ENCODE measurements around the gene RELB.

Gene RELB

DNA sequence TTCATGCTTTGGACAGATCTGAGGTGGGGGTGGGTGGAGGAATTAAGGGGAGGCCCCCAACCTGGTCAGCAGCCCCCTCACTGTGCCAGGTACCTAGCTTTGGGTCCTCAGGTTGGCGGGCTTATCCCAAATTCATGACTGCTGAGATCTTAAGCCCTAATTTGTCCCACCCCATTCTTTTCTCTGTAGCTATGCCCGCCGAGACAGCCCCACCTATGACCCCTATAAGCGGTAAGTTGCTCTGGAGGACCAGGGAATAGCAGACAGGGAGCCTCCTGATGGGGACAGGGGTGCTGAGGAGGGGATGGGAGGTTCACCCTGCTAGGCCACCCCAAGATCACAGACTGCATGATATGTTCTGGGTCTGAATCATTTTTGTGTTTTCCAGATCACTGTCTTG, 60.7 kb downstream of the RELB start:
- DNase-seq: no peak

DNA sequence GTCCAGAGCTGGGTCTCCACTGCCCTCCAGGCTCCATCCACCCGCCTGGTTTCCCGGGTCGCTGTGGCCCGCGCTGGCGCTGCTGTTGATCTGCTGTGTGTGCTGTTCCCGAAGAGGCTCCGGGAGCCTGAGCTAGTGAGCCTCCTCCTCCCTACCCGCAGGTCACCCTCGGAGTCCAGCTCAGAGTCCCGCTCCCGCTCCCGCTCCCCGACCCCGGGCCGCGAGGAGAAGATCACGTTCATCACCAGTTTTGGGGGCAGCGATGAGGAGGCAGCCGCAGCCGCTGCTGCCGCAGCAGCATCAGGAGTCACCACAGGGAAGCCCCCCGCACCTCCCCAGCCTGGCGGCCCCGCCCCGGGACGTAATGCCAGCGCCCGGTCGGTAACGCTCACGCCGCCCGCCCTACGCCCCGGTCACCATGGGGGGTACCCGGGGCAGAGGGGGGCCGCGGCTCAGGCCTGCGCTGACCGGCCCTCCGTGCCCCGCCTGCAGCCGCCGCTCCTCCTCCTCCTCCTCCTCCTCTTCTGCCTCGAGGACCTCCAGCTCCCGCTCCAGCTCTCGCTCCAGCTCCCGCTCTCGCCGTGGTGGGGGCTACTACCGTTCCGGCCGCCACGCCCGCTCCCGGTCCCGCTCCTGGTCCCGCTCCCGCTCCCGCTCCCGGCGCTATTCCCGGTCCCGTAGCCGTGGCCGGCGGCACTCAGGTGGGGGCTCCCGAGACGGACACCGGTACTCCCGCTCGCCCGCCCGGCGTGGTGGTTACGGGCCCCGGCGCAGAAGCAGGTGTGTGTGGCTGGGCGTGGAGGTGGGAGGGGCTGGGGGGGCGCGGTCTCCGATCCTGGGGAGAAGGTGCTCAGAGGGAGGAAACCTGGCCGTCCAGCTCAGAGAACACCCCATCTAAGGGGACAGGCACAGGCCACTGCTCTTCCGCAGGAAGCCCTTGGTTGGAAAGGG, 62.9 kb downstream of the RELB start:
- DNase-seq: no peak

DNA sequence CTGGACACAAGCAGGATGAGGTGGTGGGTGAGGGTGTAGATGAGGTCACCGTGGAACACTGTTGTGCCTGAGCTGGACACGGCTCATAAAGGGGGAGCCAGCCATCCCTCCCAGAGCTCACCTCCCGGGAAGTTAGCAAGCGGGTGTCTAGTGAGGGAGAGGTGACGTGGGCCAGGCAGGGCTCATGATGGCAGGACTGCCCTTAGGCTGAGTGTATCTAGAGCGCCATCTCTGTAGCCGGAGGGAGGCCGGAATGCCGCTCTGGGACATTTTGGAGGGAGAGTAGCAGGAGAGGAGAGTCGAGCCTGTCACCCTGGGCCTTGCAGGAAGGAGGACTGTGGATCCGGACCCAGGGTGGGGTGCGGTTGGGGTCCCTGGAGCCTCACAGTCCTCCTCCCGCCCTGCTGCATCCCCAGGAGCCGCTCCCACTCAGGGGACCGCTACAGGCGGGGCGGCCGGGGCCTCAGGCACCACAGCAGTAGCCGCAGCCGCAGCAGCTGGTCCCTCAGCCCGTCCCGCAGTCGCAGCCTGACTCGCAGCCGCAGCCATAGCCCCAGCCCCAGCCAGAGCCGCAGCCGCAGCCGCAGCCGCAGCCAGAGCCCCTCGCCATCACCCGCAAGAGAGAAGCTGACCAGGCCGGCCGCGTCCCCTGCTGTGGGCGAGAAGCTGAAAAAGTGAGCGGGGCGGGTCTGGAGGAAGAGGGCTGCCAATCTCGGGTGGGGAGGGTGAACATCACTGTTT, 65.8 kb downstream of the RELB start:
- no peak for DNase-seq

DNA sequence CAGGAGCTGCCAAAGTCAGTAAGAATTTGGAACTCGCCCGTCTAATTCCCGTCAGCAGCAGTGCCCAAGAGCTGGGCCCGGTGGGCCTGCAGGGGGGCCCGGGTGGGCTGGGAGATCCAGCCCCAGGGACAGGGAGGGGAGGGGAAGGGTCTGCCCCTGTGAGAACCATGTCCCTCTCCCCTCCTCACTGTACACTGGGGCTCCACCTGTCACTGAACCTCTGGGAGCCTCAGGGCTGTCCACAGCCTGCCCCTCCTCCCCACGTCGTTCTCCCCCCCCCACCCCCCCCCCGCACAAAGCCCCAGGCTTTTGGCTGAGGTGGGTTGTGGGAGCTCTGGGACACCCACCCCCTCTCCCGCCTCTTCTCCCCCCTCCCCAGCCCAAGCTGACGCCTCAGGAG, 66.8 kb downstream of the RELB start:
- DNase-seq: no peak

DNA sequence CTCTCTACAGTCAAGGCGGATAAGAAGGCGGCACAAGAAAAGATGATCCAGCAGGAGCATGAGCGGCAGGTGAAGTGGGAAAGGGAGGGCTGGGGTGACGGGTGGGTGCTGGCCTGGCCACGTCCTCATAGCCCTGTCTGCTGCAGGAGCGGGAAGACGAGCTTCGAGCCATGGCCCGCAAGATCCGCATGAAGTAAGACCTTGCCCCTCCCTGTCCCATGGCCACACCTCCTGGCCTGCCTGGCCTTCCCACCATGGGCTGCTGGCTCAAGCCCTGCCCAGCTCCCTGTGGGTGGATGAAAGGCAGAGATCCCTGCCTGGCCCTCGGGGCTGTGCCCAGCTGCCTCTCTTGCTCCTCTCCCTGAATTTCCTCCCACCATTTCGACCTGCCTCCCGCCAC, 67.8 kb downstream of the RELB start:
- DNase-seq: no peak

DNA sequence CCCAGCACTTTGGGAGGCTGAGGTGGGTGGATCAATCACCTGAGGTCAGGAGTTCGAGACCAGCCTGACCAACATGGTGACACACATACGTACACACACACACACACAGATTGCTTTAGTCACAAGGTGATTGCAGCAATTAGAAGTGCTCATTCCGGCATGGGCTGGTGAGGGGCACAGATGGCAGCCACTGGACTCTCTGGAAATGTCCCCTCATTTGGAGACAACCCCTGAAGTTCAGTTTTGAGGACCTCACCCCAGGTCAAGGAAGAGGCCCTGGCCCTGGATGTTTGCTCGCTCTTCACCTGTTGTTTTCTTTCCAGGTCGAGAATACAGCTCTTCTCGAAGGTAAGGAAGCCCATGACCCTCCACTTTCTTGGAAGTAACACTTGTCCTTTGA, 69.0 kb downstream of the RELB start:
- no peak for DNase-seq

DNA sequence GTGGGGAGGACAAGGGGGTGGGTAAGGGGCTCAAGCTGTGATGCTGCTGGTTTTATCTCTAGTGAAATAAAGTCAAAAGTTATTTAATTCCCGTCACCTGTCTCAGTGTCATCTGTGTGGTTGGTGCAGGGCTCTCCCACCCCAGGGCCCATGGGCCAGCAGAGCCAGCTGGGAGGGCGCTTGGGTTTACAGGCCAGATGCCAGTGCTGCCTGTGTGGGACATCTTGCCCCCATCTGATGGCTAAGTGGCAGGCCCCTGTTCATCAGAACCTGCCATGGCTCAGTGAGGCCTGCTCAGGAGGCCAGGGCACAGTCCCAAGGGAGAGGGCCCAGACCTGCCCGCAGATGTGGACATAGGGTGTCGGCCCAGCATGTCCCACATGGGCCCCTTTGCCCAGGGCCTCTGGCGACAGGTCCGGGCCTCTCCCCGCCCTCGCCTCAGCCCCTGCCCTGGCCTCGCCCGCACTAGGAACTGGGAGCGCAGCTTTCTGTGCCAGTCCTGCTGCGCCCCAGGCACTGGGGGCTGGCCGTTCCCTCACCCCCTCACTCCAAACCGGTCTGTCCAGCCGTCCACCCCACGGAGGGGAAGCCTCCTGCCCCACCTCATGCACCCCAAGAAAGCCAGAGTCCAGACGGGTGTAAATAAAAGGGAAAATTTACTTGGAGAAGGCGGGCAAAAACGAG, 69.7 kb downstream of the RELB start:
- DNase-seq: no peak

DNA sequence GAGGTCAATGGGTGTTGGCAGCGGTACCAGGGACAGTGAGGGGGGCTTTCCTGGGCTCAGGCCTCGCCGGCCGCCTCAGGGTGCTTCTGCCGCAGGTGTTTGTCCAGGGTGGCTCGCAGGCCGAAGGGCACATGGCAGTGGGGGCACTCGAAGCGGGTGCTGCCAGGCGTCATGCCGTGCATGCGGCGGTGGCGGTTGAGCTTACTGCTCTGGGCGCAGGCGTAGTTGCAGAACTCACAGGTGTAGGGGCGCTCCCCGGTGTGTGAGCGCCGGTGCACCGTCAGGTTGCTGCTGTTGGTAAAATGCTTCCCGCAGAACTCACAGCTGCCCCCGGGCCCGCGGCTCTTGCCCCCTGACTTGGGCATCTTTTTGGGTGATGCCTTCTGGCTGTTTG, 70.3 kb downstream of the RELB start:
- DNase-seq: no peak

DNA sequence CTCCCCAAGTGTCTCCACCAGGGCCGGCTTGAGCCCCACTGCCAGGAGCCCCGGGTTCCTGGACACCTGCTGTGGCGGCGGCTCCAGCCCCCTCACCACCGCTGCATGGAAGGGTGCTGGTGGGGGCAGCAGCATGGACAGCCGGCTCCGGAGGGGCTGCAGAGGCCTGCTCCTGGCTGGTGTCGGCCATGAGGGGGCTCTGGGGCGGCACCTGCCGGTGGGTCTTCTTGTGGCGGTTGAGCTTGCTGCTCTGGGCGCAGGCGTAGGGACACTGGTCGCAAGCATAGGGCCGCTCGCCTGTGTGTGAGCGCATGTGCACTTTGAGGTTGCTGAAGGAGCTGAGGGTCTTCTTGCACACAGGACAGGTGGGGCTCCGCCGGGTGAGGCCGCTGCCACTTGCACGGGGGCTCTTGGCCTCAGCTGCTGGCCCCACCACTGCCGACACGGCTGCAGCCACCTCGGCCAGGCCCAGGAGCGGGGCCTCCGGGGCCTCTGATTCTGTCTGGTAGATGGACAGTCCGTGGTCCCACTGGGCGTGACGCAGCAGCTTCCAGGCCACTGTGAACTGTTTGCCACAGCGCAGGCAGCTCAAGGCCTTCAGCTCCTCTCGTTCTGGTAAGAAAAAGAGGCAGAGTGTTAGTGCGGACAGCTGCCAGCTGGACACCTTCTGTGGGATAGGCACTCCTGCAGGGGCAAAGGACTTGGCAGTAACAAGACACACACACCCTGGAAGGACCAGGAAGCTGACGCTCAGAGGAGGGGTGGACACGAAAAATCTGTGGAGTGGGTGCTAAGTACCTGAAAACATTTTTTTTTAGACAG, 70.9 kb downstream of the RELB start:
- no peak for DNase-seq

DNA sequence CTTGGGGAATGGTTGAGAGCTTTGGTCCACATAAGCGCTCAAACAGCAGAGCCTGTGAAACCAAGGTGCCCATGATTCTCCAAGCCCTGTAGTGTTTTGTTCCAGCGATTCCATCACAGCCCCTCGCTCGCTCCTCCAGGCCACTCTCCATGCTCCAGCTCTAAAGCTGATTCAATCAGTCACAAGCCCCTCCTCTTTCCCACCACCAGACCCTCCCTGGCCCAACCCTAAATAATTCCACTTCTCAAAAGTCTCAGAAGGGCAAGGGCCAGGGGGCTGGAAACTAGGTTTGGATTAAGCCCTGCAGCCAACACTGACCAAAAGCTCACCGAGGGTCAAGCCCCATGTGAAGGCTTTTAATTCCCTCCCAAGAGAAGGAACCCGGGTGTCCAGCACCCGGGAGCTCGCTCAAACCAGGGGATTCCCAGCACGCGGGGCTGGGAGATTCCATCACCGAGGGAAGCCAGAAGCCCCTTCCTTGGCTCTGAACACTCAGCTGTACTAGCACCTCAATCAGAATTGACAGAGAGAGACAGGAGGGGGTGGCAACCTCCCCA, 73.6 kb downstream of the RELB start:
- no peak for DNase-seq

DNA sequence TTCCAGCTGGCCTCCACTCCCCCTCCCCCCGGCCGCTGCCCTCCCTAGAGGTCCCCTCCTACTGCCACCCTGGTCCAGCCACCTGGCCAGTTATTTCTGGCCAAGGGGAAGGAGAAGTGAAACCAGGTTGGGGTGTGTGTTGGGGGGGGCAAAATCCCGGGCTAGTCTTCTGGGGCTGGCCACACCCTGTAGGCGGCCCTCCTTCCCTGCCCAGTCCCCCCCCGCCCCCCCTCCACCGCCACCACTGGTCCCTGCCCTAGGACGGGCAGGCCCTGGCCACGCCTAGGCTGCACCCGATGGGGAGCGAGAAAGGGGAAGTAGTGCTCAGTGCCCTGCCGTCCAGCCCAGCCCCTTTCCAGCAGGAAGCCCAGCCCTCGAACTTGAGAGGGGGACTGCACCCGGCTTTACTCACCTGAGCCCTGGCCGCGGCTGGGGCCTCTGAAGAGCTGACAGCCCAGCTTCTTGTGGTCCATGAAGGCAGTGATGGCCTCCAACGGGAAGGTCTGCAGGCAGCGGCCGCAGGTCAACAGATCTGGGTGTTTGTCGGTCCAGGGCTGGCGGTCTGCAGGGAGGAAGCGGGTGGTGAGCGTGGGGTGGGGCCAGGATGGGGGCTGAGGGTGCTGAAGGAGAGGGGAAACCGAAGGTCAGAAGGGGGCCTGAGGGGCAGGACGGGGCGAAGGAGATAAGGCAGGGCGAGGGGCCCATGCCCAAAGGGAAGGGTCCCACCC, 74.2 kb downstream of the RELB start:
- DNase-seq: no peak

DNA sequence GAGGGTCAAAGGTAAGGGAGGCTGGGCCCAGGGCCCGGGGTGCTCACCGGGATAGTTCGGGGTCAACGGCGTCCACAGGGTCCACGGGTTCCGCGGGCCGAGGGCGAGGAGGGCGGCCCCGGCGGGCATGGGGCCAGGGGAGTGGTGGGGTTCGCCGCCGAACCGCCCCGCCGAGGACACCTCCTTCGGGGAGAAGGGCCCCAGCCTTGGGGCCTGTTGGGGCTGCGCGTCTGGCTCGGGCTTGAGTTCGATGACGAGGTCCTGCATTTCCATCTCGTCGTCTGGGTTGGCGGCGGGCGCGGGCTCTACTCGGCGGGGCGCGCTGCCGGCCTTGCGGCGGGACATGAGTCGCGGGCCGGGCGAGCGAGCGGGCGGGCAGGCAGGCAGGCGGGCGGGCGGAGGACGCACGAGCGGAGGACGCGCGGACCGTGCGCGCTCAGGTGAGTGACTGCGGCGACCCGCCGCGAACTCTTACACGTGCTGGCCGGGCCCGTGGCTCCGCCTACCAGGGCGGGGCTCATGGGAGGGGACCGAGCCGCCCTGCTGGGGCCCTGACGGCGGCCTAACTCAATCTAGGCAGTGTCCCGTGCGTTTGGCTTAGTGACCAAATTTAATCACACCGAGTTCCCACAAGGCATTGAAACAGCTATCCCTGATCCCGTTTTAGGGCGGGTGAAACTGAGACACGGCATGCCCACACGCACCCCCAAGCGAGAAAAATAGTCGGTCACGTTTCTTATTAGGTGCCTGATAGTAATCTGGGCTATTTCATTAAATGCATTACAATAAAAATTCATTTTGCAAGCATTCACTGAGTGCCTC, 75.0 kb downstream of the RELB start, which contains the start of gene ZNF296:
ZNF296 (minus strand) TSS at position 450 of the 822 bp plus-strand sequence; CDS start at position 345, 105 bp downstream.
- peak; percentile 67 for DNase-seq

DNA sequence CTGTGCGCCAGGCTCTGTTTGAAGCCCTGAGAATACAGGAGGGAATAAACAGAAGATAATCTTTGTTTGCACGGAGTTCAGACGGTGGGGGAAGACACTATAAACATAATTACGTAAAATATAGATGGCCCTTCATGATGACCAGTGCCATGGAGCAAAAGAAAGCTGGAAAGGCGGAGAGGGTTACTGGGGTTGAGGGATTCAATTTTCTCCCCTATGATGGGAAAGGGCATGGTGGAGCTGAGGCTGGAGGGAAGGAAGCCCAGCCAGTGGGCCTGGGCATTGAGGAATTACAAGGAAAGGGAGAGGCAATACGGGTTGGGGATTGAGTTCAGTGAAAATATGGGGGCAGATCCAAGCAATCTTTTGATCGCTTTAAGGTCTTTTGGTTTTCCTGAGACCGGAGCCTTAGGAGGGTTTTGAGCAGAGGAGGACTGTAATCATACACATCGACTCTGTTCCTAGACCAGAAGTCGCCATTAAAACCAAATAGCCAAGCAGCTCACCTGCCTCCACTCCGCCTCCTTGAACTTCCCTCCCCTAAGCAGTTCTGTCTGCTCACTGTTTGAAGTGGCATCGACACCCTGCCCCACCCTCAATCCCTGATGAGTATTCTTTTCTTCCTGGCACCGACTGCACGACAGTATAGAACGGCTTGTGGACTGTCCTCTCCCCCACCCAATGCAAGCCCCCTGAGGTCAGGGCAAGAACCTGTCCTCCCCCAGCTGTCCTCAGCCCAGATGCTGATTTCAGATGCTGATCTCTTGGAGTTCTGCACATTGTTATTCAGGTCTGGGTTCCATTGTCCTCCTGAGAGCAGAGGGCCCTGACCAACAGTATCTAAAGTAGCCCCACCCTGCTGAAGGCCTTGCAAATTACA, 75.8 kb downstream of the RELB start:
- no peak for DNase-seq

DNA sequence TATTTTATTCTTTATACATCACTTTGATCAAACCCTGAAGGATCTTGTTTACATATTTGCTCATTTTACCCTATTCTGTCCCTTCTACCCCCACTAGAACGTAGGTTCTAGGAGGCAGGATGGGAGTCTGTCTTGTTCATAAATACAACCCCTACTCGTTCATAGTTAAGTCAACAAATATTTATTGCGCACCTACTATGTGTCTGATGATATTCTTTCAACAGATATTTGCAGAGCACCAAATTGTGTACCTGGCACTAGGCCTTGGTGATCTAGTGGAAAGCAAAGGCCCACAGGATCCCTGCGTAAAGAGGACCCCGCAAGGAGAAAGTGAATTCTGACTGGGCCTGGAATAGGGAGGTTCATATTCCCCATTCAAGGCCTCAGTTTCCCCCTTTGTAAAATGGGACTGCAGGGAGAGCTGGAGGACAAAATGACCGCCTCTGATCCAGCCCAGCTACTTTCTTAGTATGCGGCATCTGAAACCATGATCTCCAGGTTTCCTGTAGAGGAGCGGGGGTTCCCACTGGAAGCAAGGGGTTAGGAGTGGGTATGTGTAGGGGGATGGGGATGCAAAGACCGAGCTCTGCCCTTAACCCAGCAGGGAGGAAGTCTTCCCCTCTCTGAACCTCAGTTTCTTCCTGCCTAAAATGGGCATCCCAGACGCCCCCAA, 77.3 kb downstream of the RELB start:
- DNase-seq: no peak

DNA sequence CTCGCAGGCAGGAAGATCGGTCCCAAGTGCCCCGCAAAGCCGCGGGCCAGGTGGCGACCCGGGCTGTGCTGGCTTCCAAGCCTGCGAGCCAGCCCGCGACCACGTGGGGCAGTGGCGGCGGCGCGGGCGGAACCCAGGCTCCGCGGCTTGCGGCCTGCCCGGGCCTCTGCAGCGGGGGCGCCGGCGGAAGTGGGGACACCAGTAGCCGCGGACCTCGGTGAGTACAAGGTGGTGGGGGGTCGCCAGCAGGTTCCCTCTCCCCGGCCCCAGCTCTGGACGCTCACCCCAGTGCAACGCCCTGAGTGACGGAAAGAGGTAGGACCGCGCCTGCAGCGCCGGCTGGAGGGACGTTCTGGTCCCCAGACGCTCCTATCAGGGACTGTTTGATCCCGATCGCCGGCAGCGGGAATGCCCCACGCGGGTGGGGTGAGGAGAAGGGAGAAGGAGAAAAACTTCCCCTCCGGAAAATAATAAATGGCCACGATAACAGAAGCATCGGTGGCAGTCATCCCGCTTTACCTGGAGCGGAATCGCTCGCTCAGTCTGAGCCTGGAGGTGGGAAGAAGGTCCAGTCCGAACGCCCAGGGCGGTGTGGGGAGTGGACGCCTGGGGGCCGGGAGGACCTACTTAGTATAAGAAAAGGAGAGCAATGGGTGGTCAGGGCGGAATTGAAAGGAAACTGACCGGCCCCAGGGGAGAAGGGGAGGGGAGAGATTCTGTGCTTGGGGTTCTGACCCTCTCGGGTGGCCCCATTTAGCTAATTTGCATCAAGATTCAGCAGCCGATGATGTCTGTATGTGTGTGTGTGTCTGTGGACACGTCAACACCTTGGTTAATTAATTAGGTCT, 78.0 kb downstream of the RELB start, which contains the start of gene GEMIN7:
GEMIN7 (plus strand) TSS at position 198 of the 848 bp plus-strand sequence. CDS start 10,855 bp downstream, outside the sequence.
- DNase-seq: peak; percentile 66

DNA sequence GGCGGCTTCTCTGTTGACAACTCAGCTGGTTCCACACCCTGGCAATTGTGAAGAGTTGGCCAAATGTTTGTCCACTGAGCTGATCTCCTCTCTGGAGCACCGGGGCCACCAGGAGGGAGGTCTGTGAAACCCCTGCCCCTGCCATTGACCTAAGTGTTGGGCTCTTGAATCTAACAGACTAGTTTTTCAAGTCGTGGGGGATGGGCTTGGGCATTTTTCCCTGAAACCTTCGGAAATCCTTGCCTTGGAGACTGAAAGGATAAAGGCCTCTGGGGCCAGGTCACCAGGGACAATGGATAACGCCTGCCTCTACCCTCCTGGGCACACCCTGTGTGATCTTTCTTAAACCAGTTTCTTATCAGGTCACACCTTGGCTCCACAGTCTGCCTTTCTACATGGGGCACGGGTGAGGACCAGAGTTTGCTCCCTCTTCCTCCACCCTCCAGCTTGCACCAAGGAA, 78.7 kb downstream of the RELB start:
- DNase-seq: no peak

DNA sequence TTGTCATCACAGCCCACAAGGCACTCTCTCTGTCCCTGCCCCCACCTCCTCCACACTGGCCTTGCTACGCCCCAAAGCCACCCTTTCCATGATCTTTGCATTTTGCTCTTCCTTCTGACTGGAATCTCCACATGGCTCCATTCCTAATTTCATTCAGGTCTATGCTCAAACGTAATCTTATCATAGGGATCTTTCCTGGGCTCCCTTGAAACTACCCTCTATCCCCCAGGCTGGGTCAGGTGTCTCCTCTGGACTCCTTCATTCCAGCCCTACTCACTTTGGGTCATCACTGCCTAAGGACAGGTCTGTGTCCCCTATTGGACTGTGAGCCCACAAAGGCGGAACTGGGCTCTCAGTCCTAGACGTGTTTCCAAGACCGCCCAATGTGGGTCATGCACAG, 80.9 kb downstream of the RELB start:
- no peak for DNase-seq

DNA sequence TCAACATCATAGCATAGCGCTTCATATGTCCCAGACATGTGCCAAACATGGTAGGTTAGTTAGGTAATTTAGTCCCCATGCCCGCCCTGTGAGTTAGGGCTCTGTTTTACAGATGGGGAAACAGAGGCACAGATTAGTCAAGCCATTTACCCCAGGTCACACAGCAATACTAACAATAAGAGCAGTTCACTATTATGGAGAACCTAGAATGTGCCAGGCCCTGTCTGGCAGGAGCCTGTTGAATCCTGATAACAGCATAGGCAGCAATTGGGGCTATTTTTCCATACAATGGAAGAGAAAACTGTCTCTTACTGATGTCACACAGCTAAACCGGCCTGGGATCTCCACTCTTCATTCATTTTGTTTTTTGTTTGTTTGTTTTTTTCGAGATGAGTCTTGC, 85.2 kb downstream of the RELB start:
- no peak for DNase-seq
